Suprapubic skin (tissue), 4 donors: ENCODE measurements around the gene OR6J1. TPM values are rescaled to one million over a fixed set of nuclear protein-coding genes. Genes with fewer than 3 reads are reported as not detected.

ENCODE experiments used
- DNase-seq, 2 donors: peaks; one replicate each; pipeline ENCODE4 v3.0.0-alpha.2; 2019; ENCODE audit warnings: low spot score in 2 of 2
- H3K27ac ChIP-seq: fragments of 200-600 bp; sonication (generic); one replicate; pipeline ENCODE4 v1.5.1; 2019
- H3K27me3 ChIP-seq: fragments of 200-600 bp; sonication (generic); one replicate; pipeline ENCODE4 v1.5.1; 2019
- H3K36me3 ChIP-seq: fragments of 200-600 bp; sonication (generic); one replicate; pipeline ENCODE4 v1.5.1; 2019
- H3K4me1 ChIP-seq: fragments of 200-600 bp; sonication (generic); one replicate; pipeline ENCODE4 v1.5.1; 2019
- H3K4me3 ChIP-seq: fragments of 200-600 bp; sonication (generic); one replicate; pipeline ENCODE4 v1.5.1; 2019; ENCODE audit warnings: mild to moderate bottlenecking
- H3K9me3 ChIP-seq: fragments of 200-600 bp; sonication (generic); one replicate; pipeline ENCODE4 v1.5.1; 2019
- EP300 ChIP-seq: sonication (generic); formaldehyde crosslinking; IDR thresholded peaks from one replicate; pipeline ENCODE4 v1.6.1; 2017; ENCODE audit warnings: antibody characterized with exemption
- POLR2A ChIP-seq, 2 donors: fragments of 450-650 bp; IDR thresholded peaks; one replicate each; pipeline ENCODE4 v1.6.1; 2017; ENCODE audit warnings: antibody characterized with exemption in 2 of 2, mild to moderate bottlenecking in 2 of 2, moderate library complexity in 2 of 2
- POLR2AphosphoS5 ChIP-seq, 3 donors: sonication (generic); formaldehyde crosslinking; IDR thresholded peaks; one replicate each; pipeline ENCODE4 v1.6.1; 2017; ENCODE audit warnings: antibody characterized with exemption in 3 of 3
- WGBS: methylation state at CpG from one replicate; pipeline ENCODE4 v1.1.5; 2018; 5-methylcytosine and 5-hydroxymethylcytosine counted together
- total RNA-seq, 4 donors: library from RNA; depleted of rRNA; stranded (reverse); fragments of >200 nt; gene quantifications; one replicate each; pipeline ENCODE4 v1.1.0, GENCODE V29; 2016
- TF ChIP-seq, protein P1 (sequence below), 2 donors: fragments of 200-600 bp in 1 of 2; fragments of 450-650 bp in 1 of 2; sonication (generic) in 1 of 2; IDR thresholded peaks; one replicate each; pipeline ENCODE4 v1.5.1; 2016 to 2019; ENCODE audit warnings: antibody characterized with exemption in 2 of 2, mild to moderate bottlenecking in 1 of 2, moderate library complexity in 1 of 2

OR6J1 gene
- total RNA-seq, 4 donors from 2014 or later: not detected

DNA sequence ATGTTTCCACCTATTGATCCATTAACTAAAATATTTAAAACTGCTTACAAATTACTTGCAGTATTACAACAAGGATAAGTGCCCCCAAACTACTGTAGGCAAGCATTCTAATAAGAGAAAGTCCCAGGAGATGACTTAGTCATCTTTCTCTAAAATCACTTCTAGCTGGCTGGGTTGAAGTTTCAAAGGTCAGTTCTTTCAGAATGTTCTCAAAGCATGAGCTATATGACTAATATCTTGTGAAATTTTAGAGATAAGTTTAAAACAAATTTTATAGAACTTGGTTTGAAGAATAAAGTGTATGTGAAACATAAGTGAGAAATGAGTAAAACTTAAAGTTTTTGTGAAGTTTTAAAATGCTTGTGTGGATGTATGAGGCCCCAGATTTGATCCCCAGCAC is 24.3 kb upstream of the OR6J1 start:
- Histone ChIP-seq H3K27ac (no peak overlapping the region), H3K27me3 (no peaks in the 10 kb centered on the region), H3K4me1 (no peaks in the 10 kb centered on the region), H3K4me3 (no peak overlapping the region), H3K9me3 (no peaks in the 10 kb centered on the region), H3K36me3 (no peaks in the 10 kb centered on the region)
- TF ChIP-seq POLR2A (IDR thresholded peaks at IDR 0.05) (no peak), EP300 (no peak), POLR2AphosphoS5 (IDR thresholded peaks at IDR 0.05) (no peak)
- TF ChIP-seq, protein P1, sequence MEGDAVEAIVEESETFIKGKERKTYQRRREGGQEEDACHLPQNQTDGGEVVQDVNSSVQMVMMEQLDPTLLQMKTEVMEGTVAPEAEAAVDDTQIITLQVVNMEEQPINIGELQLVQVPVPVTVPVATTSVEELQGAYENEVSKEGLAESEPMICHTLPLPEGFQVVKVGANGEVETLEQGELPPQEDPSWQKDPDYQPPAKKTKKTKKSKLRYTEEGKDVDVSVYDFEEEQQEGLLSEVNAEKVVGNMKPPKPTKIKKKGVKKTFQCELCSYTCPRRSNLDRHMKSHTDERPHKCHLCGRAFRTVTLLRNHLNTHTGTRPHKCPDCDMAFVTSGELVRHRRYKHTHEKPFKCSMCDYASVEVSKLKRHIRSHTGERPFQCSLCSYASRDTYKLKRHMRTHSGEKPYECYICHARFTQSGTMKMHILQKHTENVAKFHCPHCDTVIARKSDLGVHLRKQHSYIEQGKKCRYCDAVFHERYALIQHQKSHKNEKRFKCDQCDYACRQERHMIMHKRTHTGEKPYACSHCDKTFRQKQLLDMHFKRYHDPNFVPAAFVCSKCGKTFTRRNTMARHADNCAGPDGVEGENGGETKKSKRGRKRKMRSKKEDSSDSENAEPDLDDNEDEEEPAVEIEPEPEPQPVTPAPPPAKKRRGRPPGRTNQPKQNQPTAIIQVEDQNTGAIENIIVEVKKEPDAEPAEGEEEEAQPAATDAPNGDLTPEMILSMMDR (IDR thresholded peaks at IDR 0.05): no peak
- DNase-seq: no peak

GRCh38 chr14:22667881-22668280 is 23.7 kb upstream of the OR6J1 start:
- no peak for DNase-seq
- H3K36me3 ChIP-seq: no peaks in the 10 kb centered on the region
- TF ChIP-seq POLR2AphosphoS5 (IDR thresholded peaks at IDR 0.05) (no peak), POLR2A (IDR thresholded peaks at IDR 0.05) (no peak), EP300 (no peak)
- TF ChIP-seq, protein P1 (IDR thresholded peaks at IDR 0.05): no peak
- no peak overlapping the region for H3K4me3 ChIP-seq
- WGBS: 83% methylated on average over 3 of the region's 3 CpGs
- H3K27me3 ChIP-seq: no peaks in the 10 kb centered on the region
- no peaks in the 10 kb centered on the region for H3K4me1 ChIP-seq
- H3K9me3 ChIP-seq: no peaks in the 10 kb centered on the region
- H3K27ac ChIP-seq: no peak overlapping the region

DNA sequence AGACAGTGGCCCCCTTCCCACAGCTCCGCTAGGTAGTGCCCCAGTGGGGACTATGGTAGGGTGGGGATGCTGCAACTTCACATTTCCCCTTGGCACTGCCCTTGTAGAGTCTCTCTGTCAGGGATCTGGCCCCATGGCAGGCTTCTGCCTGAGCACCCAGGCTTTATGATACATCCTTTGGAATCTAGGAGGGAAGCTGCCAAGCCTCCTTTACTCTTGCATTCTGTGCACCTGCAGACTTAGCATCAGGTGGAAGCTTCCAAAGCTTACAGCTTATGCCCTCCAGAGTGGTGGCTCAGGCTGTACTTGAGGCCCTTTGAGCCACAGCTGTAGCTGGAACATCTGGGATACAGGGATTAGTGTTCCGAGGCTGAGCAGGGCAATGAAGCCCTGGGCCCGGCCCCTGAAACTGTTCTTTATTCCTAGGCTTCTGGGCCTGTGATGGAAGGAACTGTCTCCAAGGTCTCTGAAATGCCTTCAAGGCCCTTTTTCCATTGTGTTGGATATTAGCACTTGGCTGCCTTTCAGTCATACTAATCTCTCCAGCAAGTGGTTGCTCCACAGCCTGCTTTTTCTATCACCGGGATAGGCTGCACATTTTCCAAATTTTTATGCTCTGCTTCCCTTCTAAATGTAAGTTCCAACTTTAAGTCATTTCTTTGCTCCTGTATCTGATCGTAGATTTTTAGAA is 22.2 kb upstream of the OR6J1 start:
- Histone ChIP-seq H3K4me3 (no peak overlapping the region), H3K4me1 (no peaks in the 10 kb centered on the region), H3K9me3 (no peaks in the 10 kb centered on the region), H3K27me3 (no peaks in the 10 kb centered on the region), H3K27ac (no peak overlapping the region), H3K36me3 (no peaks in the 10 kb centered on the region)
- DNase-seq: no peak
- TF ChIP-seq, protein P1 (IDR thresholded peaks at IDR 0.05): no peak
- TF ChIP-seq EP300: no peak
- no peak for TF ChIP-seq POLR2AphosphoS5 (IDR thresholded peaks at IDR 0.05)
- no peak for TF ChIP-seq POLR2A (IDR thresholded peaks at IDR 0.05)
- 80% methylated on average over 4 of the region's 5 CpGs for WGBS

- no peaks in the 10 kb centered on the region for H3K4me1 ChIP-seq
- no peaks in the 10 kb centered on the region for H3K27me3 ChIP-seq
- DNase-seq: no peak
- TF ChIP-seq, protein P1 (IDR thresholded peaks at IDR 0.05): no peak
- no peak for TF ChIP-seq POLR2AphosphoS5 (IDR thresholded peaks at IDR 0.05)
- no peak for TF ChIP-seq EP300
- no peak for TF ChIP-seq POLR2A (IDR thresholded peaks at IDR 0.05)
- no peaks in the 10 kb centered on the region for H3K36me3 ChIP-seq
- H3K4me3 ChIP-seq: no peak overlapping the region
- H3K27ac ChIP-seq: no peak overlapping the region
- H3K9me3 ChIP-seq: no peaks in the 10 kb centered on the region
- WGBS: 84% methylated on average over 6 of the region's 6 CpGs
Measured at GRCh38 chr14:22664261-22664660, 20.1 kb upstream of the OR6J1 start.

- 97% methylated on average over 4 of the region's 4 CpGs for WGBS
- TF ChIP-seq, protein P1 (IDR thresholded peaks at IDR 0.05): no peak
- TF ChIP-seq POLR2A (IDR thresholded peaks at IDR 0.05) (no peak), POLR2AphosphoS5 (IDR thresholded peaks at IDR 0.05) (no peak), EP300 (no peak)
- H3K4me3 ChIP-seq: no peak overlapping the region
- H3K9me3 ChIP-seq: no peaks in the 10 kb centered on the region
- H3K4me1 ChIP-seq: no peaks in the 10 kb centered on the region
- no peaks in the 10 kb centered on the region for H3K36me3 ChIP-seq
- H3K27ac ChIP-seq: no peak overlapping the region
- DNase-seq: no peak
- no peaks in the 10 kb centered on the region for H3K27me3 ChIP-seq
Measured at GRCh38 chr14:22660654-22661053, 16.5 kb upstream of the OR6J1 start.
